ENCODE measurements around the gene ACSL1. TPM values are rescaled to one million over a fixed set of nuclear protein-coding genes. Genes with fewer than 3 reads are reported as not detected.

The ACSL1 gene
- polyA plus RNA-seq, 2 of the 4 experiments (the other 2 are of a cell fraction), result 10.0 to 12.4 TPM

DNA sequence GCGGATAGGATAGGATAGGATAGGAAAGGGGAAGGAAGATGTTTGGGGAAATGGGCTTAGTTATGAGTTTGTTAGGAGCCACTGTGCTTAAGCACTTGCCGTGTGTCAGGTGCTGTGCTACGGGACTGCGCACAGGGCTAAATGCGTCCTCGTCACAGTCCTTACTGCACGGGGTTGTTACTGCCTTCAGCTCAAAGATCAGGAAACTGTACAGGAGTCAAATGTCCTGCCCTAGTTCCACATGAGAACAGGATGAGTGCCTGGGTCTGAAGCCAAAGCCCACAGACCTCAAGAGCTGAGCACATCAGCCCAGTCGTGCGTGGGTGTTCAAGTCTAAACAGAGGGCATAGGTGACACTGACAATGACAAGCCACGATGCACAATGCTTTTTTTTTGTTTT lies 15.0 kb downstream of the ACSL1 start:
- Histone ChIP-seq H3K4me2 (no peak overlapping the region), H3K4me1 (peaks cover 70% of the 10 kb centered on the region), H3K9me3 (no peaks in the 10 kb centered on the region), H3K4me3 (no peak overlapping the region), H3K27ac (peak overlapping the region in 1 of 2 experiments; percentile 31; a peak in 2 of 6 replicates)
- ATAC-seq (no peak), DNase-seq (ENCODE audit: low read depth in 1 of 2, low spot score in 1 of 2) (no peak), FAIRE-seq (no peak)
- TF ChIP-seq HDAC2 (IDR thresholded peaks at IDR 0.05), result no peak
- TF ChIP-seq JUNB (IDR thresholded peaks at IDR 0.05), result no peak
- no peak for TF ChIP-seq RARB (CRISPR knock-in tag; IDR thresholded peaks at IDR 0.05)
- no peak for TF ChIP-seq ZC3H11A (IDR thresholded peaks at IDR 0.05)
- no peak for TF ChIP-seq ZSCAN20 (CRISPR knock-in tag; IDR thresholded peaks at IDR 0.05)
- TF ChIP-seq SREBF2 (IDR thresholded peaks at IDR 0.05), result no peak
- TF ChIP-seq HEYL (CRISPR knock-in tag; IDR thresholded peaks at IDR 0.05), result no peak
- no peak for TF ChIP-seq POLR2A (IDR thresholded peaks at IDR 0.05; ENCODE audit: low read length)
- TF ChIP-seq EHF (CRISPR knock-in tag; IDR thresholded peaks at IDR 0.05), result no peak
- TF ChIP-seq, protein P1, sequence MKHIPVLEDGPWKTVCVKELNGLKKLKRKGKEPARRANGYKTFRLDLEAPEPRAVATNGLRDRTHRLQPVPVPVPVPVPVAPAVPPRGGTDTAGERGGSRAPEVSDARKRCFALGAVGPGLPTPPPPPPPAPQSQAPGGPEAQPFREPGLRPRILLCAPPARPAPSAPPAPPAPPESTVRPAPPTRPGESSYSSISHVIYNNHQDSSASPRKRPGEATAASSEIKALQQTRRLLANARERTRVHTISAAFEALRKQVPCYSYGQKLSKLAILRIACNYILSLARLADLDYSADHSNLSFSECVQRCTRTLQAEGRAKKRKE (CRISPR knock-in tag; IDR thresholded peaks at IDR 0.05; ENCODE audit: low read depth), result no peak
- TF ChIP-seq, protein P2, sequence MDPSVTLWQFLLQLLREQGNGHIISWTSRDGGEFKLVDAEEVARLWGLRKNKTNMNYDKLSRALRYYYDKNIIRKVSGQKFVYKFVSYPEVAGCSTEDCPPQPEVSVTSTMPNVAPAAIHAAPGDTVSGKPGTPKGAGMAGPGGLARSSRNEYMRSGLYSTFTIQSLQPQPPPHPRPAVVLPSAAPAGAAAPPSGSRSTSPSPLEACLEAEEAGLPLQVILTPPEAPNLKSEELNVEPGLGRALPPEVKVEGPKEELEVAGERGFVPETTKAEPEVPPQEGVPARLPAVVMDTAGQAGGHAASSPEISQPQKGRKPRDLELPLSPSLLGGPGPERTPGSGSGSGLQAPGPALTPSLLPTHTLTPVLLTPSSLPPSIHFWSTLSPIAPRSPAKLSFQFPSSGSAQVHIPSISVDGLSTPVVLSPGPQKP (IDR thresholded peaks at IDR 0.05; ENCODE audit: low read depth, low read length), result no peak
- TF ChIP-seq JUN (IDR thresholded peaks at IDR 0.05), result no peak
- TF ChIP-seq MYC (IDR thresholded peaks at IDR 0.05; ENCODE audit: borderline replicate concordance, low read length), result no peak
- TF ChIP-seq ZNF302 (CRISPR knock-in tag; IDR thresholded peaks at IDR 0.05), result no peak
- 97% methylated on average over 10 of the region's 10 CpGs for WGBS (ENCODE audit: missing lambda C conversion rate)
- ChIA-PET POLR2A (no interaction called here), CTCF (no interaction called here)

DNA sequence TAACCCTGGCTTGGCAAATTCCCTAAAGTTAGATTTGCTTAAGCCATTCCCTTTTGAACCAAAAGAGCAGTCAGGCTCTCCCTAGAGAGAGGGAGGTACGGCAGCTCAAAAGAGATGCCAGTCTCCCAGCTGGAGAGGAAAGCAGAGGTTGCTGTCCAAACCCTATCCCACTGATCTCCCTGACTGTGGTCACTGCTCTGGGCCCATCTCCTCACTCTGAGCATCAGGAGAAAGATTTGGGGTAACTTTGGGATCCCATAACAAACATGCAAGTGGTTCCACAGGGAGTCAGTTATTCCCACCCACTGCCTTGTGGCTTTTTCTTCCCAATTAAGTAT lies 17.1 kb downstream of the ACSL1 start:
- Histone ChIP-seq H3K4me2 (peak overlapping the region; percentile 48), H3K4me1 (peaks cover 55% of the 10 kb centered on the region), H3K9me3 (no peaks in the 10 kb centered on the region), H3K27ac (peak overlapping the region; percentile 47 to 58; a peak in 2 of 6 replicates), H3K4me3 (no peak overlapping the region)
- POLR2A ChIA-PET, result interaction anchor here (0.5 kb wide), 1 partner anchor 9 kb away, joined by 3 read pairs; no protein-coding TSS in a partner anchor
- TF ChIP-seq, protein P2 (IDR thresholded peaks at IDR 0.05; ENCODE audit: low read depth, low read length), result no peak
- TF ChIP-seq TFCP2L1 (CRISPR knock-in tag; IDR thresholded peaks at IDR 0.05), result no peak
- no peak for TF ChIP-seq EHMT2 (IDR thresholded peaks at IDR 0.05; ENCODE audit: low read depth)
- TF ChIP-seq KDM5A (IDR thresholded peaks at IDR 0.05), result no peak
- TF ChIP-seq FOSB (CRISPR knock-in tag; IDR thresholded peaks at IDR 0.05), result no peak
- no peak for TF ChIP-seq PHF8 (IDR thresholded peaks at IDR 0.05; ENCODE audit: borderline replicate concordance, low read depth)
- no peak for TF ChIP-seq CBX8 (IDR thresholded peaks at IDR 0.05)
- no peak for TF ChIP-seq ZFP36 (IDR thresholded peaks at IDR 0.05; ENCODE audit: borderline replicate concordance, partially characterized antibody)
- CTCF ChIA-PET, result interaction anchor here (1.0 to 1.4 kb wide), 2 partner anchors 12 to 17 kb away, joined by 3 to 4 read pairs; partner anchors contain the start of gene ACSL1
- DNase-seq (ENCODE audit: low read depth in 1 of 2, low spot score in 1 of 2), result no peak
- FAIRE-seq, result no peak
- WGBS (ENCODE audit: missing lambda C conversion rate), result 90% methylated on average over 1 of the region's 1 CpG
- no peak for ATAC-seq

Measured in A549 (cell line).